GM10266 (cell line): Measurements from ENCODE around the gene HNRNPLL.

Source experiments
- DNase-seq: peaks from one replicate; pipeline ENCODE4 v3.0.0; 2012; ENCODE audit errors: extremely low spot score
- CTCF ChIP-seq: IDR thresholded peaks from 2 replicates; pipeline ENCODE4 v1.5.1; 2012; ENCODE audit warnings: mild to moderate bottlenecking, low read depth; ENCODE audit not compliant: control insufficient read depth, insufficient read depth; ENCODE audit errors: missing control alignments

The HNRNPLL gene

GRCh38 chr2:38527338-38528007, 75.3 kb downstream of the HNRNPLL start:
- DNase-seq: no peak
- no peak for TF ChIP-seq CTCF

GRCh38 chr2:38526195-38526594, 76.5 kb downstream of the HNRNPLL start:
- DNase-seq: no peak
- no peak for TF ChIP-seq CTCF

GRCh38 chr2:38524580-38524979, 78.1 kb downstream of the HNRNPLL start:
- DNase-seq: no peak
- no peak for TF ChIP-seq CTCF

- TF ChIP-seq CTCF: no peak
- DNase-seq: no peak
Observed at GRCh38 chr2:38523728-38524437, 78.8 kb downstream of the HNRNPLL start.

GRCh38 chr2:38522754-38523349, 79.9 kb downstream of the HNRNPLL start:
- no peak for DNase-seq
- TF ChIP-seq CTCF: no peak

- no peak for DNase-seq
- TF ChIP-seq CTCF: no peak
Observed at GRCh38 chr2:38521835-38522234, 80.9 kb downstream of the HNRNPLL start.

GRCh38 chr2:38517284-38517683, 85.4 kb downstream of the HNRNPLL start:
- DNase-seq: no peak
- TF ChIP-seq CTCF: no peak
